GM12873 (cell line): ENCODE data around the gene COA4.

ENCODE experiments used
- TF ChIP-seq, protein P1 (sequence below): IDR thresholded peaks from 2 replicates; pipeline ENCODE4 v1.5.1; 2012; ENCODE audit warnings: low read depth, mild to moderate bottlenecking, moderate library complexity, low read length, control low read depth; ENCODE audit not compliant: insufficient read depth; ENCODE audit errors: missing control alignments

The COA4 gene

DNA sequence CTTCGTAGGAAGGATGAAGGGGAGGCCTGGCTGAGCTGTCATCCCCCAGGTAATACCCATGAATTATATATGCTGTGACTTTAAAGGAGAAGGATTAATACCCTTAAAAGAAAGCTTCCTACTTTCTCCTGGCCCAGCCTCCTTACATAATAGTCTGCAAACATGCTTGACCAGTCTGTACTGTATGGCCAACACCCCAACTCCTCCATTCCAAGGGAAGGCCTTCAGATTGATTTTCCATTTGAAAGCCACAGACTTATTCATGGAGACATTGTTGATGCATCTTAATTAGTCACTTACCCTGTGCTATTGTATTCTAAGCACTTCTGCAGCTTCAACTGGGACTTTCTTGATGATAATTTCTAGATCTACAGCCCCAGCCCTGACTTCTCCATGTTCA lies 2.1 kb upstream of the COA4 start:
- TF ChIP-seq, protein P1, sequence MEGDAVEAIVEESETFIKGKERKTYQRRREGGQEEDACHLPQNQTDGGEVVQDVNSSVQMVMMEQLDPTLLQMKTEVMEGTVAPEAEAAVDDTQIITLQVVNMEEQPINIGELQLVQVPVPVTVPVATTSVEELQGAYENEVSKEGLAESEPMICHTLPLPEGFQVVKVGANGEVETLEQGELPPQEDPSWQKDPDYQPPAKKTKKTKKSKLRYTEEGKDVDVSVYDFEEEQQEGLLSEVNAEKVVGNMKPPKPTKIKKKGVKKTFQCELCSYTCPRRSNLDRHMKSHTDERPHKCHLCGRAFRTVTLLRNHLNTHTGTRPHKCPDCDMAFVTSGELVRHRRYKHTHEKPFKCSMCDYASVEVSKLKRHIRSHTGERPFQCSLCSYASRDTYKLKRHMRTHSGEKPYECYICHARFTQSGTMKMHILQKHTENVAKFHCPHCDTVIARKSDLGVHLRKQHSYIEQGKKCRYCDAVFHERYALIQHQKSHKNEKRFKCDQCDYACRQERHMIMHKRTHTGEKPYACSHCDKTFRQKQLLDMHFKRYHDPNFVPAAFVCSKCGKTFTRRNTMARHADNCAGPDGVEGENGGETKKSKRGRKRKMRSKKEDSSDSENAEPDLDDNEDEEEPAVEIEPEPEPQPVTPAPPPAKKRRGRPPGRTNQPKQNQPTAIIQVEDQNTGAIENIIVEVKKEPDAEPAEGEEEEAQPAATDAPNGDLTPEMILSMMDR: no peak

DNA sequence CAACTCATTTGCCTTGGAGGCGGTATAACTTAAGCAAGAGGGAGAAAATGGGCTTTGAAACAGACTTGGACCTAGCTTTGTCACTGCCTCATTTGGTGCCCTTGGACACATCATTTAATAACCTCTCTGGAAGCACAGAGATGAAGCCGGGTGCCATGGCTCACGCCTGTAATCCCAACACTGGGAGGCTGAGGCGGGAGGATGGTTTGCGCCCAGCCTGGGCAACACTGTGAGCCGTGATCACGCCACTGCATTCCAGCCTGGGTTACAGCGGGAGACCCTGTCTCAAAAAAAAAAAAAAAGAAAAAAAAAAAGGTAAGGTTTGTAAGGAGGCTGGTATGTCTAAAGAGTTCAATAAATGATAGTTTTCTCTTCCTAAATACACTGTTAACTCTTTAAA lies 806 bp downstream of the COA4 start:
- TF ChIP-seq, protein P1: no peak

DNA sequence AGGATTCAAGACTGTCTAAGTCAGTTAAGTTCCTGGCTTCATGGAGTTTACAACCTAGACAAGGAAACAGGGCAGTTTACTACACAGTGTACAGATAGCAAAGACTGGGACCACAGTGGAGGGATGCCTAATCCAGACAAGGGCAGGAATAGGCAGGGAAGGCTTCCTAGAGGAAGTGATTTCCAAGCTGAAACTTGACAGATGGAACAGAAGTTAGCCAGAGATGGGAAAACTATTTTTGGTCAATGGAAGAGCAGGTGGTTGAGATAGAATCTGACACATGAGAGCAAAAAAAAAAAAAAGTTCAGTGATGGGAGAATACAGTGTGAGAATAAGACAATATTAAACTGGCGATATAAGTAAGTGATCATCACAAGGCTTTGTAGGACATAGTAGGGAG lies 1.3 kb downstream of the COA4 start:
- TF ChIP-seq, protein P1: no peak

DNA sequence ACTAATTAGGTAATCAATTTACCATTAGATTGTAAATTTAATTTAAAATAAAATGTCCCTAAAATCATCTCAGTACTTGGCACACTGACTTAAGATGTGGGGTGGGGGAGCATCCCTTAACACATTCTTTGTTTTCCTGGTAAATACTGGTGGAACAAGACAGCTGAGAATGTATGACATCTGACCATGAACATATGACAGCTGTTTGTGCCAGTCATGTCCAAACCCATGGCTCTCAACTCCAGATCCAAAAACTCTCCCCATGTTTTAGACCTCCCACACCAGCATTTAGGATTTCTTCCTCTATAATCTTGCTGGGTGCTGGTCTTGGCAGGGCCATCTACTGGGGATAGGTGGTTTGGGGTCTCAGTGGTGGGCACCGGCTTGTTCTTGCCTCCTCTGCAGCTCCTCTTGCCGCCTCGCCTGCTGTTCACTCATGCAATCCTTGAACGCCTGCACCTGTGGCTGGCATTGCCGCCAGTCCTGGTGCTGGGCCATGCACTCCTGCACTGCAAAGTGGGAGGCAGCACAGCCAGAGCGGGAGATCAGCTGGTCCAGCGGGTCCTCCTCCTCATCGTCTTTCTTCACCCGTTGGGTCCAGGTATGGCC lies 3.8 kb downstream of the COA4 start:
- TF ChIP-seq, protein P1: no peak

DNA sequence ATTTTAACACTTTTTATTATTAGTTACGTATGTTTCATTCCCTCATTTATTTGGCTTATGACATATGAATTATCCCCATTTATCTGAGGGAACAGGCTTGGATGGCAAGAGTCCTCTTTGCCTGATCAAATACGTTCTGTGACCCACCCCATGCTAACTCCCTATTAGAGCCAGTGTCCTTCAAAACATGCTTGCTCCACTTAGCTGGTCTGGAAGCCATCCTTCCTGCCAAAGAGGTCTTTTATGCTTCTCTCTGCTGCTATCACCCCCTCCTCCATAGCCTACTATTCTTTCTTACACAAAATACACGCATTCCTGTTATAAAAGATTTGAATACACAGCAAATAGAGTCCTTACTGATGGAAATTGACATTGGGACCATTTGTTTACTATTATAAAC lies 6.4 kb downstream of the COA4 start:
- TF ChIP-seq, protein P1: no peak

DNA sequence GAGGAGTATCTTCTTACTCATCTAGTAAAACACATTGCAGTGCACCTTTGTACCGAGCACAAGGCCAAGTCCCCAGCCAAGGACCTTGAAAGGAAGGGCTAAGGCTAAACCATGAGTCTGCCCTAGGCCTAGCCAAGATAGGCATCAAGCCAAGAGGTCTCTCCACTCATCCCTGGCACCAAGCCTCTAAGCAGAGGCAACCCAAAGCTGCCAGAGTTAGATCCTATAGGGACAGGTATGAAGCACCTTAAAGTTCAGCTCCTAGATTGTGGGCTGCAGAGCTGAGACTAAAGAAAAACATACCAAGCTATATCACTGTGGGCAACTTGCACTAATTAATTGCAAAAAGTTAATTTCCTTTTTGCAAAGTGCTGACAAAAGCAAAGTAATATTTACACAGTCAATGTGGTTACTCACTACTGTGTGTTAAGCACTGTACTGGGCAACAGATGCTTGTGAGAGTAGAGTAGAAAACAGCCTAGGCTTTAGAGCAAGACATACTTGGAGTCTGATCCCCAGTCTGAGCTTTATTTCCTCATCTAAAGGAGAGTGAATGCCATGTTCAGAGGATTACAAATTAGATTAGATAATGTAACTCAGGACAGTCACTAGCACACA lies 7.2 kb downstream of the COA4 start:
- TF ChIP-seq, protein P1: no peak

DNA sequence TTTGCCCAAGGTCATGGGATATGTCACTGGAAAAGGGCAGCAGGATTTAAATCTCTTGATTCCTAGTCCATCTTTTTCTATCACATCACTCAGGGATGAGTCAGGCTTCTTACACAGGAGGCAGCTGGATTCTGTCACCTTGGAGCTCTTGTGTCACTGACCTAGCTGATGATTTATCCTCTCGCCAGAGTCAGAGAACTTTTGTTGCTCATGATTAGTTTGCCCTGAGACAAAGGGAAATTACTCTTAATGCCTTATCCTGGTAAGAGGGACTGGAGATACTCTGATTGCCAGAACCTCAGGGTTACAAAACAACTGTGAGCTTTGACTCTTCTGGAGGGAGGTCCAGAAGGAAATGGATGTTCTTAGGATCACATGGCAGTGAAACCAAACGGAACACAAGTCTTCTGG lies 10.1 kb downstream of the COA4 start:
- TF ChIP-seq, protein P1: no peak
